Body of pancreas (tissue), 4 donors: ENCODE results near the gene PHB1.

Experiments
- CTCF ChIP-seq, 7 experiments: fragments of 450-650 bp in 4 of 7; fragments of 200-600 bp in 3 of 7; sonication (generic) in 3 of 7; IDR thresholded peaks; one replicate each; pipeline ENCODE4 v1.5.1; 2016 to 2019; ENCODE audit warnings: antibody characterized with exemption in 7 of 7
- POLR2A ChIP-seq, 3 donors: fragments of 450-650 bp; IDR thresholded peaks; one replicate each; pipeline ENCODE4 v1.6.1; 2016; ENCODE audit warnings: antibody characterized with exemption in 3 of 3, mild to moderate bottlenecking in 2 of 3

GRCh38 chr17:49442041-49442440, 27.4 kb upstream of the PHB1 start:
- TF ChIP-seq CTCF (IDR thresholded peaks at IDR 0.05): no peak
- no peak for TF ChIP-seq POLR2A (IDR thresholded peaks at IDR 0.05)
